Stimulated activated effector memory CD8-positive, alpha-beta T cell treated with anti-CD3 and anti-CD28 coated beads, Interleukin-12 subunit alpha, Interleukin-12 subunit beta, amount 100 ng/mL, for 72 hours (primary cell): Measurements from ENCODE around the gene GALNTL6.

Experiments
- ATAC-seq: fragments of 150-1000 bp; cut with Tn5 transposase; 2 replicates; pipeline ENCODE4 v1.10.0; 2021
- DNase-seq, 2 donors: peaks; one replicate each; pipeline ENCODE4 v3.0.0; 2021 to 2022; ENCODE audit warnings: low spot score in 2 of 2
- H3K27ac Mint-ChIP-seq: one replicate; pipeline ENCODE4 v1.8.0; 2022; ENCODE audit warnings: mild to moderate bottlenecking, mixed read lengths
- H3K36me3 Mint-ChIP-seq: one replicate; pipeline ENCODE4 v1.8.0; 2022; ENCODE audit warnings: mild to moderate bottlenecking, mixed read lengths
- H3K4me1 Mint-ChIP-seq: one replicate; pipeline ENCODE4 v1.8.0; 2022; ENCODE audit warnings: mixed read lengths
- H3K4me3 Mint-ChIP-seq: one replicate; pipeline ENCODE4 v1.8.0; 2022; ENCODE audit warnings: mild to moderate bottlenecking, mixed read lengths
- H3K9me3 Mint-ChIP-seq: one replicate; pipeline ENCODE4 v1.8.0; 2022; ENCODE audit warnings: mixed read lengths

Gene GALNTL6

DNA sequence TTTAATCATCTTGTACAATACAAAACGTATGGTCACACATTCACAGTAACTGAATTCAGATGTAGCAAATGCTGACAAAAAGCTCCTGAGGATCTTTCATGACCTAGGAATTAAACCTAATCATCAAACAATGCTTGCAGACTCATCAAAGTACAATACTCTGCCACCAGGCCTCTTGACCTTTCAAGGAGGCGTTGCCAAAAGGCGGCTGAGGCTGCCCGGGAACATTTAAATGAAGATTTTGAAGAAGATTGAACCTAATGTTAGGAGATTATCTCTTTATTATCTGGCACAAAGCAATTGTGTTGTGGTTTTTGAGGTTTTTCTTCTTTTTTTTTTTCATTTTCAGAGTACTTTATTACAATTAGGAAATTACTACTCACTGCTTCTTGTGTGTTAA lies 340.5 kb downstream of the GALNTL6 start:
- no peak for ATAC-seq

DNA sequence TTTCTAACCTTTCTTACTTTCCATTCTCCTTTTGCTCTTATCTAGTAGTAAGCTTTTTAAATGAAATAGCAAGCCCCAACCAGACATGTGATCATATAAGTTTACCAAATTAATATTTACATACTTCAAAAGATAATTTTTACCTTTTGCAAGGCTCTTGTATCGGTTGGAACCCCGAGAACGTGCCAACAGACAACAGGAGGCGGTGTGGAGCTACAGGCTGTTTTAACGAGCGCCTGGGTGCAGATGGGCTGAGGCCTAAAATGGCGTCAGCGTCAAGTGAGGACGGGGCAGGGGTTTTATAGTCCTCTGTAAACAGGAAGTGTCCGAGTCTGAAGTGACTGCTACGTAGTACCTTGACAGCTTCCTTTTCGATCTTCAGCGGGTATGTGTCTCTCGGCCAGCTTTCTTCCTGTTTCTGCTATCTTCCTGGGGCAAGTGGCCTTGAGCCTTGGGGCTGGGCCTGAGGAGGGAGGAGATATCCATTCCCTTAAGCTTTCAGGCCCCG lies 342.7 kb downstream of the GALNTL6 start:
- H3K4me3 Mint-ChIP-seq, result no peak overlapping the region
- H3K36me3 Mint-ChIP-seq, result no peaks in the 10 kb centered on the region
- peaks cover 7% of the 10 kb centered on the region for H3K9me3 Mint-ChIP-seq
- ATAC-seq (no peak), DNase-seq (no peak)
- no peaks in the 10 kb centered on the region for H3K4me1 Mint-ChIP-seq
- H3K27ac Mint-ChIP-seq, result no peak overlapping the region

More for the DNA sequence above, 340.5 kb downstream of the GALNTL6 start:
- Mint-ChIP-seq H3K4me3 (no peak overlapping the region), H3K36me3 (no peaks in the 10 kb centered on the region), H3K4me1 (no peaks in the 10 kb centered on the region), H3K27ac (no peak overlapping the region), H3K9me3 (peaks cover 14% of the 10 kb centered on the region)
- DNase-seq, result no peak

- peaks cover 20% of the 10 kb centered on the region for H3K9me3 Mint-ChIP-seq
- no peaks in the 10 kb centered on the region for H3K36me3 Mint-ChIP-seq
- H3K27ac Mint-ChIP-seq, result no peak overlapping the region
- no peak for DNase-seq
- H3K4me1 Mint-ChIP-seq, result no peaks in the 10 kb centered on the region
- H3K4me3 Mint-ChIP-seq, result no peak overlapping the region
- ATAC-seq, result no peak
Measured at GRCh38 chr4:172157946-172158345, 344.7 kb downstream of the GALNTL6 start.

GRCh38 chr4:172163215-172163614 lies 350.0 kb downstream of the GALNTL6 start:
- DNase-seq (no peak), ATAC-seq (no peak)
- Mint-ChIP-seq H3K9me3 (peaks cover 26% of the 10 kb centered on the region), H3K4me3 (no peak overlapping the region), H3K36me3 (no peaks in the 10 kb centered on the region), H3K27ac (no peak overlapping the region), H3K4me1 (no peaks in the 10 kb centered on the region)

GRCh38 chr4:172168888-172169287 lies 355.7 kb downstream of the GALNTL6 start:
- Mint-ChIP-seq H3K4me3 (no peak overlapping the region), H3K4me1 (no peaks in the 10 kb centered on the region), H3K9me3 (peaks cover 16% of the 10 kb centered on the region), H3K27ac (no peak overlapping the region), H3K36me3 (no peaks in the 10 kb centered on the region)
- ATAC-seq, result no peak
- DNase-seq, result no peak

DNA sequence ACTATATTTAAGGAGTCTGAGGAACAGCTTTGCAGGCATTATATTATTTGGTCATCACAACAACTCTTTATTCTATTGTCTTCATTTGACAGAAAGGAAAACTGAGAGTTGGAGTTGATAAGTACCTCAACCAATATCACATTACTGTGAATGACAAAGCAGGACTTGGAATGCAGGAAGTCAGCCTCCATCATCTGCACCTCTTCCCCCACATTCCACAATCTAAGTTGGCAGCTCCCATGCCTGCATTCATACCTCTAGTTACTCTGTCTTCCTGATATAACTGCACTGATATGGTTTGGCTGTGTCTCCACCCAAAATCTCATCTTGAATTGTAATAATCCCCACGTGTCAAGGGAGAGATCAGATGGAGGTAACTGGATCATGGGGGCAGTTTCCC lies 356.7 kb downstream of the GALNTL6 start:
- Mint-ChIP-seq H3K27ac (no peak overlapping the region), H3K4me3 (no peak overlapping the region), H3K4me1 (no peaks in the 10 kb centered on the region), H3K9me3 (peaks cover 18% of the 10 kb centered on the region), H3K36me3 (no peaks in the 10 kb centered on the region)
- DNase-seq, result no peak
- no peak for ATAC-seq

GRCh38 chr4:172173206-172173605 lies 360.0 kb downstream of the GALNTL6 start:
- Mint-ChIP-seq H3K4me3 (no peak overlapping the region), H3K4me1 (no peaks in the 10 kb centered on the region), H3K9me3 (peaks cover 18% of the 10 kb centered on the region), H3K27ac (no peak overlapping the region), H3K36me3 (no peaks in the 10 kb centered on the region)
- DNase-seq (no peak), ATAC-seq (no peak)

DNA sequence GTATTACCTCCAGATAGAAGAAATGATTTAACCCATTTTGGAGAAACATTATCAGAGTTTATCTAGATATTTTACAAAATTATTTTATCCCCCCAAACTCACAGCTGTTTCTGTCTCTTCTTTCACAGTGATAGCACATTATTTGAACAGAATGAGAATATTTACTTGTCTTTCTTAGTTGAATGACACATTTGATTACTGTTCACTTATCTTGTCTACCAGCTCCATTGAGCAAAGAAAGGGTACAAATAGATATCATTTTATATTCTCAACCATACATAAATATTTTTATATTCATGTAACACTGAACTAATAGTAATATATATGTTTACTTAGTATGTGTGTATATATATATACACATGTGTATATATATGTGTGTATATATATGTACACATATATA lies 364.2 kb downstream of the GALNTL6 start:
- Mint-ChIP-seq H3K4me3 (no peak overlapping the region), H3K27ac (no peak overlapping the region), H3K36me3 (no peaks in the 10 kb centered on the region), H3K9me3 (peaks cover 12% of the 10 kb centered on the region), H3K4me1 (no peaks in the 10 kb centered on the region)
- no peak for DNase-seq
- no peak for ATAC-seq

- H3K4me3 Mint-ChIP-seq, result no peak overlapping the region
- H3K4me1 Mint-ChIP-seq, result no peaks in the 10 kb centered on the region
- H3K9me3 Mint-ChIP-seq, result peaks cover 12% of the 10 kb centered on the region
- ATAC-seq (no peak), DNase-seq (no peak)
- no peak overlapping the region for H3K27ac Mint-ChIP-seq
- H3K36me3 Mint-ChIP-seq, result no peaks in the 10 kb centered on the region
Measured at GRCh38 chr4:172188248-172188988, 375.2 kb downstream of the GALNTL6 start.

DNA sequence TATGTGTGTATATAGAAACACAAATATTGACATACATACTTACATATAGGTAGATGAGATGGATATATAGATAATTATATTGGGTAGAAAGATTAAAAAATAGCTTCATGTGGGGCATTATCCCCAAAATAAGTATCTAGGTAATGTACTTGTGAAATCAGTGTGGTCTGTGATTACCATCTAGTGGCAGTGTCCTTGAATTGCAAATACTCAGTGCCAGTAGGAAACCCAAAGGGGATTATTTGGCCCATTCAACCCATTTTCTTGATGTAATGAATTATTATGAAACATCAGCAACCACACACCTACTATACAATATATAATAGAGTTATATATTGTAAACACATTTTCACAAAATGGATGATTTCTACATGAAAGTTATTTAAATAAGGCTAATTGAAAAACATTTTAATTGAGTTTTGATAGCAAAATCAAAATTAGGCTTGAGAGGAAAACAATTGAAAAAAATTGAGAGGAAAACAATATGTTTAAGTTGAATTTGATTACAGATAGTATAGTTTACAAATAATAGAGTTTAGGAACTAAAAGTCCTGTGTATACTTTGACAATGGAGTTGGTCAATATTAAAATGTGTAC lies 389.4 kb downstream of the GALNTL6 start:
- peaks cover 9% of the 10 kb centered on the region for H3K9me3 Mint-ChIP-seq
- H3K4me1 Mint-ChIP-seq, result no peaks in the 10 kb centered on the region
- no peaks in the 10 kb centered on the region for H3K36me3 Mint-ChIP-seq
- DNase-seq (no peak), ATAC-seq (no peak)
- no peak overlapping the region for H3K4me3 Mint-ChIP-seq
- H3K27ac Mint-ChIP-seq, result no peak overlapping the region

GRCh38 chr4:172207258-172207657 lies 394.1 kb downstream of the GALNTL6 start:
- H3K36me3 Mint-ChIP-seq, result no peaks in the 10 kb centered on the region
- no peak overlapping the region for H3K4me3 Mint-ChIP-seq
- H3K27ac Mint-ChIP-seq, result no peak overlapping the region
- ATAC-seq, result no peak
- DNase-seq, result no peak
- H3K9me3 Mint-ChIP-seq, result peaks cover 9% of the 10 kb centered on the region
- no peaks in the 10 kb centered on the region for H3K4me1 Mint-ChIP-seq

GRCh38 chr4:172207886-172208285 lies 394.7 kb downstream of the GALNTL6 start:
- H3K36me3 Mint-ChIP-seq, result no peaks in the 10 kb centered on the region
- no peak for ATAC-seq

GRCh38 chr4:172220679-172221078 lies 407.5 kb downstream of the GALNTL6 start:
- Mint-ChIP-seq H3K4me3 (no peak overlapping the region), H3K9me3 (peaks cover 5% of the 10 kb centered on the region), H3K4me1 (no peaks in the 10 kb centered on the region), H3K27ac (no peak overlapping the region), H3K36me3 (no peaks in the 10 kb centered on the region)
- no peak for DNase-seq
- ATAC-seq, result no peak

More at GRCh38 chr4:172207886-172208285, 394.7 kb downstream of the GALNTL6 start:
- DNase-seq, result no peak
- Mint-ChIP-seq H3K4me1 (no peaks in the 10 kb centered on the region), H3K27ac (no peak overlapping the region), H3K9me3 (peaks cover 9% of the 10 kb centered on the region), H3K4me3 (no peak overlapping the region)

DNA sequence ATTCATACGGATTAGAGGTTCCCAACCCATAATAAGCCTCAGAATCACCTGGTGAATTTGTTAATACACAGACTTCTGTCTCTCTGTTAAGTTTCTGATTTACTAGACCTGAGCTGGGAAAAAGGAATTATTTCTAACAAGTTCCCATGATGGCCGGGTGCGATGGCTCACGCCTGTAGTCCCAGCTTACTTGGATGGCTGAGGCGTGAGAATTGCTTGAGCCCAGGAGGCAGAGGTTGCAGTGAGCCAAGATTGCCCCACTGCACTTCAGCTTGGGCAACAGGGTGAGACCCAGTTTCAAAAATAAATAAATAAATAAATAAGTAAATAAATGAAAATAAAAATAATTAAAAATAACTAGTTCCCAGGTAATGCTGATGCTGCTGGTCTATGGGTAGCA lies 412.3 kb downstream of the GALNTL6 start:
- Mint-ChIP-seq H3K27ac (no peak overlapping the region), H3K36me3 (no peaks in the 10 kb centered on the region), H3K9me3 (peaks cover 6% of the 10 kb centered on the region), H3K4me3 (no peak overlapping the region), H3K4me1 (no peaks in the 10 kb centered on the region)
- ATAC-seq, result no peak
- no peak for DNase-seq

GRCh38 chr4:172232966-172233365 lies 419.8 kb downstream of the GALNTL6 start:
- no peak overlapping the region for H3K4me3 Mint-ChIP-seq
- DNase-seq (no peak), ATAC-seq (no peak)
- no peaks in the 10 kb centered on the region for H3K36me3 Mint-ChIP-seq
- no peaks in the 10 kb centered on the region for H3K4me1 Mint-ChIP-seq
- peaks cover 10% of the 10 kb centered on the region for H3K9me3 Mint-ChIP-seq
- no peak overlapping the region for H3K27ac Mint-ChIP-seq

DNA sequence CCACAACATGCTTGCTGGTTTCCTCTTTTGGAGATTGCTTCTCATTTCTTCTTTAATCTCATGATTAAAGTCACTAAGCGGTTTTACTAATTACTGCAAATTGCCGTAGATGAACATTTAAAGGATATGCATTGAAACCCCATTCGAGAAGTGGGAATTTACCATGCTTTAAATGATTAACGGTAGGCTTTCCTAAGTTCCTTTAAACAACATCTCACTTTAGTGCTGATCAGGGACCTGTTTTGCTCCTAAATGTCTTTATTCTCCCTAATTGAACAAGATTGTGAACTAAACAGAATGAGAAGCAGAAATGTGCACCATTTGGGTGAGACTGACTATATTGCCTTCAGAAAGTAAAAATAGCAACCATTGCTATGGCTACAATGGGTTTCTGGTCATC lies 430.3 kb downstream of the GALNTL6 start:
- Mint-ChIP-seq H3K36me3 (no peaks in the 10 kb centered on the region), H3K27ac (no peak overlapping the region), H3K4me1 (no peaks in the 10 kb centered on the region), H3K4me3 (no peak overlapping the region), H3K9me3 (peaks cover 24% of the 10 kb centered on the region)
- DNase-seq (no peak), ATAC-seq (no peak)
